ENCODE data around the gene PPP2R2C.

The PPP2R2C gene

GRCh38 chr4:6410664-6411063 is 61.8 kb downstream of the PPP2R2C start:
- H3K4me2 ChIP-seq (ENCODE audit: low read length), result no peak overlapping the region
- no peak overlapping the region for H3K27ac ChIP-seq
- H3K9ac ChIP-seq, result no peak overlapping the region
- H3K36me3 ChIP-seq (ENCODE audit: control insufficient read depth, insufficient read depth, low read length), result no peaks in the 10 kb centered on the region
- TF ChIP-seq CTCF (IDR thresholded peaks at IDR 0.05), result no peak
- no peak overlapping the region for H2AFZ ChIP-seq
- H3K4me3 ChIP-seq (ENCODE audit: low read depth, low read length), result no peak overlapping the region
- H3K4me1 ChIP-seq, result no peaks in the 10 kb centered on the region
- H3K9me3 ChIP-seq (ENCODE audit: control insufficient read depth, low read length), result no peaks in the 10 kb centered on the region
- H3K79me2 ChIP-seq, result no peaks in the 10 kb centered on the region
- H3K27me3 ChIP-seq (ENCODE audit: control insufficient read depth, insufficient read depth, low read length), result no peaks in the 10 kb centered on the region

GRCh38 chr4:6410068-6410467 is 62.3 kb downstream of the PPP2R2C start:
- H3K4me2 ChIP-seq (ENCODE audit: low read length), result no peak overlapping the region
- H3K9ac ChIP-seq, result no peak overlapping the region
- no peak overlapping the region for H2AFZ ChIP-seq
- no peaks in the 10 kb centered on the region for H3K79me2 ChIP-seq
- H3K9me3 ChIP-seq (ENCODE audit: control insufficient read depth, low read length), result no peaks in the 10 kb centered on the region
- no peaks in the 10 kb centered on the region for H3K4me1 ChIP-seq
- no peak overlapping the region for H3K4me3 ChIP-seq (ENCODE audit: low read depth, low read length)
- no peaks in the 10 kb centered on the region for H3K27me3 ChIP-seq (ENCODE audit: control insufficient read depth, insufficient read depth, low read length)
- H3K36me3 ChIP-seq (ENCODE audit: control insufficient read depth, insufficient read depth, low read length), result no peaks in the 10 kb centered on the region
- TF ChIP-seq CTCF (IDR thresholded peaks at IDR 0.05), result no peak
- no peak overlapping the region for H3K27ac ChIP-seq

DNA sequence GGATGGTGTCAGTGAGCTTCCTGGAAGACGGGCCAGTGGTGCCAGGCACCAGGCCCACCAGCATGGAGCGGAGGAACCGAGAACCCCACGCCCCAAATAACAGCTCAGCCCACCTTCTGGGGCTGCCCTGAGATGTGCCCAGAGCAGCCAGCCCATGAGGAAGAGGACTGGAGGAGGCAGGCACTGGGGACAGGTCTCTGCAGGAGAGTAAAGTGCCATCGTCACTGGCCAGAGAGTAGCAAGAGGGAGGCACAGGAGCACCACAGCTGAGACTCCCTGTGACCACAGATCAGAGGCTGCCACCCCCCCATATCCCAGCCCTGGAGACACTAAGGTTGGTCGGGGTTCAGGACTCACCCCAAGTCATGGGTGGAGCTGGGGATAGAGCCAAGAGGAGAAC is 63.0 kb downstream of the PPP2R2C start:
- Histone ChIP-seq H3K27ac (no peak overlapping the region), H3K79me2 (no peaks in the 10 kb centered on the region), H2AFZ (no peak overlapping the region), H3K4me2 (ENCODE audit: low read length) (no peak overlapping the region), H3K27me3 (ENCODE audit: control insufficient read depth, insufficient read depth, low read length) (no peaks in the 10 kb centered on the region), H3K4me3 (ENCODE audit: low read depth, low read length) (no peak overlapping the region), H3K9me3 (ENCODE audit: control insufficient read depth, low read length) (no peaks in the 10 kb centered on the region), H3K4me1 (no peaks in the 10 kb centered on the region), H3K36me3 (ENCODE audit: control insufficient read depth, insufficient read depth, low read length) (no peaks in the 10 kb centered on the region), H3K9ac (no peak overlapping the region)
- TF ChIP-seq CTCF (IDR thresholded peaks at IDR 0.05), result no peak

- no peak overlapping the region for H2AFZ ChIP-seq
- no peaks in the 10 kb centered on the region for H3K27me3 ChIP-seq (ENCODE audit: control insufficient read depth, insufficient read depth, low read length)
- no peak overlapping the region for H3K9ac ChIP-seq
- no peak overlapping the region for H3K27ac ChIP-seq
- no peak overlapping the region for H3K4me2 ChIP-seq (ENCODE audit: low read length)
- no peaks in the 10 kb centered on the region for H3K9me3 ChIP-seq (ENCODE audit: control insufficient read depth, low read length)
- no peaks in the 10 kb centered on the region for H3K36me3 ChIP-seq (ENCODE audit: control insufficient read depth, insufficient read depth, low read length)
- H3K79me2 ChIP-seq, result no peaks in the 10 kb centered on the region
- H3K4me1 ChIP-seq, result no peaks in the 10 kb centered on the region
- TF ChIP-seq CTCF (IDR thresholded peaks at IDR 0.05), result no peak
- H3K4me3 ChIP-seq (ENCODE audit: low read depth, low read length), result no peak overlapping the region
These were observed 64.2 kb downstream of the PPP2R2C start for GRCh38 chr4:6408263-6408662.

DNA sequence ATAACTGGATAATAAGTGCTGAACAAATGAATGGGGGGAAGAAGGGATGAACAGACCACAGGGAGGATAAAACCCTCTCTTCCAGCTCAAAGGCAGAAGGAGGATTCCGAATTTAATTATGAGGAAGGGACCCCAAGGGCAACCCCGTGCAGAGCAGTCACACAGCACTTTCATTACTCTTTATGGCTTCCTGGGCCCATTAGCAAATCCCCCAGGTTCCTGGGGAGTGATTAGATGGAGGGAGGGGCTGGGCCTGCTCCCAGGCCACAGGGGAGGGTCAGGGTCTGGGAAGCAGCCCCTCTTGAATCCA is 67.1 kb downstream of the PPP2R2C start:
- no peak for TF ChIP-seq CTCF (IDR thresholded peaks at IDR 0.05)
- no peaks in the 10 kb centered on the region for H3K9me3 ChIP-seq (ENCODE audit: control insufficient read depth, low read length)
- no peak overlapping the region for H3K4me3 ChIP-seq (ENCODE audit: low read depth, low read length)
- no peak overlapping the region for H3K4me2 ChIP-seq (ENCODE audit: low read length)
- H2AFZ ChIP-seq, result no peak overlapping the region
- no peaks in the 10 kb centered on the region for H3K4me1 ChIP-seq
- H3K27me3 ChIP-seq (ENCODE audit: control insufficient read depth, insufficient read depth, low read length), result no peaks in the 10 kb centered on the region
- H3K36me3 ChIP-seq (ENCODE audit: control insufficient read depth, insufficient read depth, low read length), result no peaks in the 10 kb centered on the region
- H3K27ac ChIP-seq, result no peak overlapping the region
- no peak overlapping the region for H3K9ac ChIP-seq
- H3K79me2 ChIP-seq, result no peaks in the 10 kb centered on the region

Measured in parathyroid adenoma (tissue), 2 donors.